ENCODE measurements around the gene ATG7.

DNA sequence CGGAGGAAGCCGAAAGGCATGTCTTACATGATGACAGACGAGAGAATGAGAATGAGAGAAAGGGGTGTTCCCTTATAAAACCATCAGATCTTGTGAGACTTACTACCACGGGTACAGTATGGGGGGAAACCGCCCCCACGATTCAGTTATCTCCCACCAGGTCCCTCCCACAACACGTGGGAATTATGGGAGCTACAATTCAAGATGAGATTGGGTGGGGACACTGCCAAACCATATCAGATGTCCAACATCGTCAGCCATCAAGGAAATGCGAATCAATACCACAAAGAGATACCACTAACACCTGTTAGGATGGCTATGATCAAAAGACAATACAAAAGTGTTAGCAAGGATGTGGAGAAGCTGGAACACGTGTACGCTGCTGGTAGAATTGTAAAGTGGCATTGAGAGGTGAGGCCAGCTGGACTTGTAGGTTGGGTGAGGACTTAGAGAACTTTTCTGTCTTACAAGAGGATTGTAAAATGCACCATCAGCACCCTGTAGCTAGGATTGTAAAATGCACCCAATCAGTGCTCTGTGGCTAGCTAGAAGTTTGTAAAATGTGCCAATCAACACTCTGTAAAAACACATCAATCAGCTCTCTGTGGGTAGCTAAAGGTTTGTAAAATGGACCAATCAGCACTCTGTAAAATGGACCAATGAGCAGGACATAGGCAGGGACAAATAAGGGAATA, 334.0 kb downstream of the ATG7 start:
- TF ChIP-seq, protein P1, sequence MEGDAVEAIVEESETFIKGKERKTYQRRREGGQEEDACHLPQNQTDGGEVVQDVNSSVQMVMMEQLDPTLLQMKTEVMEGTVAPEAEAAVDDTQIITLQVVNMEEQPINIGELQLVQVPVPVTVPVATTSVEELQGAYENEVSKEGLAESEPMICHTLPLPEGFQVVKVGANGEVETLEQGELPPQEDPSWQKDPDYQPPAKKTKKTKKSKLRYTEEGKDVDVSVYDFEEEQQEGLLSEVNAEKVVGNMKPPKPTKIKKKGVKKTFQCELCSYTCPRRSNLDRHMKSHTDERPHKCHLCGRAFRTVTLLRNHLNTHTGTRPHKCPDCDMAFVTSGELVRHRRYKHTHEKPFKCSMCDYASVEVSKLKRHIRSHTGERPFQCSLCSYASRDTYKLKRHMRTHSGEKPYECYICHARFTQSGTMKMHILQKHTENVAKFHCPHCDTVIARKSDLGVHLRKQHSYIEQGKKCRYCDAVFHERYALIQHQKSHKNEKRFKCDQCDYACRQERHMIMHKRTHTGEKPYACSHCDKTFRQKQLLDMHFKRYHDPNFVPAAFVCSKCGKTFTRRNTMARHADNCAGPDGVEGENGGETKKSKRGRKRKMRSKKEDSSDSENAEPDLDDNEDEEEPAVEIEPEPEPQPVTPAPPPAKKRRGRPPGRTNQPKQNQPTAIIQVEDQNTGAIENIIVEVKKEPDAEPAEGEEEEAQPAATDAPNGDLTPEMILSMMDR (IDR thresholded peaks at IDR 0.05; ENCODE audit: low read length): no peak
- no peak for TF ChIP-seq EZH2 (optimal IDR thresholded peaks at IDR 0.05; ENCODE audit: low read depth, low read length)
- no peak for TF ChIP-seq EZH2phosphoT487 (IDR thresholded peaks at IDR 0.05; ENCODE audit: low read length)

Data from MM.1S (cell line).